Measurements from ENCODE around the gene CD53. TPM values are rescaled to one million over a fixed set of nuclear protein-coding genes. Genes with fewer than 3 reads are reported as not detected.
A peak's percentile ranks its signal among the peaks of the same experiment; 100 is the strongest.

The CD53 gene
- polyA plus RNA-seq, 6 donors from 2014 or later = 1,145 to 1,609 (median 1,337) TPM

DNA sequence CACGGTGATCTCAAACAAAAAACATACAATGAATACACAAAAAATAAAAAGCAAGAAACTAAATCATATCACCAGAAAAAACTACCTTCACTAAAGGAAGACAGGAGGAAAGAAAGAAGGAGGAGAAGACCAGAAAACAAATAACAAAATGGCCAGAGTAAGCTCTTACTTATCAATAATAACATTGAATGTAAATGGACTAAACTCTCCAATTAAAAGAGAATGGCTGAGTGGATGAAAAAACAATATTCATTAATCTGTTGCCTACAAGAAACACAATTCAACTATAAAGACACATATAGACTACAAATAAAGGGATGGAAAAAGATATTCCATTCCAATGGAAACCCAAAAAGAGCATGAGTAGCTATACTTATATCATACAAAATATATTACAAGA is 63.6 kb downstream of the CD53 start:
- Mint-ChIP-seq H3K4me3 (no peak overlapping the region), H3K4me1 (no peaks in the 10 kb centered on the region), H3K27me3 (peaks cover 0 to 4% (median 0%) of the 10 kb centered on the region in 3 donors), H3K36me3 (peaks cover 24 to 30% of the 10 kb centered on the region in 2 donors), H3K9me3 (peaks cover 8 to 54% (median 43%) of the 10 kb centered on the region in 7 donors), H3K27ac (no peak overlapping the region)
- DNase-seq (no peak), ATAC-seq (ENCODE audit: low read depth in 2 of 2) (no peak)

DNA sequence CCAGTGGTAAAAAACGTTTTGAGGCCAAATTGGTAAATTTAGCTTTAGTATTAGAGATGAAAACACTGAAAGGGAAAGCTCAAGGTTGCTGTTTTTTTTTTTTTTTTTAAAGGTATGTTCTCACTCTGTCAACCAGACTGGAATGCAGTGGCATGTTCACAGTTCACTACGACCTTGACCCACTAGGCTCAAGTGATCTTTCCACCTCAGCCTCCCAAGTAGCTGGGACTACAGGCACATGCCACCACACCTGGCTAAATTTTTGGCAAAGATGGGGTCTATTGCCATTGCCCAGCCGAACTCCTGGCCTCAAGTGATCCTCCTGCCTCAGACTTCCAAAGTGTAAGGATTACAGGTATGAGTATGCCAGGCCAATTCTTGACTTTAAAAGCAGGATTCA is 71.9 kb downstream of the CD53 start:
- H3K4me3 Mint-ChIP-seq = peak overlapping the region in 1 of 8 donors; percentile 38
- ATAC-seq (ENCODE audit: low read depth in 2 of 2) (no peak), DNase-seq (no peak)
- peaks cover 15 to 25% of the 10 kb centered on the region in 2 donors for H3K36me3 Mint-ChIP-seq
- H3K27ac Mint-ChIP-seq = no peak overlapping the region
- peaks cover 0 to 10% (median 4%) of the 10 kb centered on the region in 7 donors for H3K9me3 Mint-ChIP-seq
- no peaks in the 10 kb centered on the region for H3K27me3 Mint-ChIP-seq
- H3K4me1 Mint-ChIP-seq = no peaks in the 10 kb centered on the region

DNA sequence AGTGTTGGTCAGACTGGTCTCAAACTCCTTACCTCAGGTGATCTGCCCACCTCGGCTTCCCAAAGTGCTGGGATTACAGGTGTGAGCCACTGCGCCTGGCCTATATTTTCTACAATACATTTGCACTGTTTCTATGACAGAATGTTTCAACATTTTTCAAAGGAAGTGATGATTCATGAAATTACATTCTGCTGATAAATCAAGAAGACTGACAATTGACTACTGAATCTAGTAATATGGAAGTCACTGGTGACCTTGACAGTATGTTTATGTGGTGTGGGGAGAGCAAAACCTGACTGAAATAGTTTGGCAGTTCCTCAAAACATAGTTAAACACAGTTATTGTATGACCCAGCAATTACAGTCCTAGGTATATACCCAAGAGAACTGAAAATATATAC is 72.7 kb downstream of the CD53 start:
- H3K9me3 Mint-ChIP-seq = peaks cover 0 to 7% (median 2%) of the 10 kb centered on the region in 7 donors
- H3K4me1 Mint-ChIP-seq = peaks cover 0 to 7% (median 0%) of the 10 kb centered on the region in 3 donors
- no peaks in the 10 kb centered on the region for H3K27me3 Mint-ChIP-seq
- H3K27ac Mint-ChIP-seq = no peak overlapping the region
- peaks cover 22 to 33% of the 10 kb centered on the region in 2 donors for H3K36me3 Mint-ChIP-seq
- no peak overlapping the region for H3K4me3 Mint-ChIP-seq
- no peak for ATAC-seq (ENCODE audit: low read depth in 2 of 2)
- no peak for DNase-seq

DNA sequence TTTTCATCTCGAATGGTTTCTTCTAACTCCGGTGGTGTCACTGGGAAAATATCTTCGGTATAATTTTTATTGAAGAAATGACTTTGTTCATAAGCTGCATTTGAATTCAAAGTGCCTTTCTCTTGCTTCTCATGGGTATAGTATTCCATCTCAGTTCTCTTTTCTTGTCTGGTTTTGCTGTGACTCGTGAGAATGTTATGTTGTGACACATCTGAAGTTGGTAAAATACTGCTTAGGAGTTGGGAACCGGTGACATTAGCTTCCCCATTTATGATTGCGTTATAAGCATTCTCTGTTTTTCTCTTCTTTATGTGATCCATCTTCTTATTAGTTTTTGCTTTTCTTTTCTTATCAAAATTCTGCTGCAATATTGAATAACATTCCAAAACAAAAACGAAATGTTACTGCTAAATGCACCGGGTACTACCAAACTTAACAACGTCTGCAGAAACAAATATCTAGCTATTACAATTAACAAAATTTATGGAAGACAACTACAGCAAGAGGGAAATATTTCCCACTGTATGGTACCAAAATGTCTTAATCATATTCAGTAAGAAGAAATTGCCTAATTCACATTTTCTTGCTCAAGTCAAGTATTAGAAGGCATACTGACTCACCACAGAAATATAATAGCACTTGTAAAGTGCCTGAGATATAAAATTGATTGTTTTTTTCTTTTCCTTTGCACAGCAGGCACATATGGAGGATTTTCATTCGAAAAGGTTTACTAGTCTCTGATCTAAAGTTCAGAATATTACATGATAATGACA is 75.3 kb downstream of the CD53 start:
- H3K9me3 Mint-ChIP-seq = peaks cover 0 to 11% (median 4%) of the 10 kb centered on the region in 7 donors
- H3K36me3 Mint-ChIP-seq = peaks cover 37 to 48% of the 10 kb centered on the region in 2 donors
- no peak for DNase-seq
- no peak overlapping the region for H3K27ac Mint-ChIP-seq
- peaks cover 0 to 12% (median 0%) of the 10 kb centered on the region in 3 donors for H3K4me1 Mint-ChIP-seq
- no peaks in the 10 kb centered on the region for H3K27me3 Mint-ChIP-seq
- no peak overlapping the region for H3K4me3 Mint-ChIP-seq
- no peak for ATAC-seq (ENCODE audit: low read depth in 2 of 2)

Other genes starting within 250 kb of the CD53 start
- 10 to 100 TPM; 38.4 to 78.6 (median 51.0) TPM for gene KCNA3, start 198.2 kb upstream of the CD53 start, polyA plus RNA-seq (ENCODE audit: low read depth in 6 of 6)
- 10 to 100 TPM; 17.3 to 41.8 (median 32.7) TPM for gene LRIF1, start 90.8 kb downstream of the CD53 start, polyA plus RNA-seq (ENCODE audit: low read depth in 6 of 6)